NB4 (cell line): Measurements from ENCODE around the gene ITIH1.

Source experiments
- MYC ChIP-seq: IDR thresholded peaks from 2 replicates; pipeline ENCODE4 v1.6.1; 2011; ENCODE audit warnings: low read depth, low read length
- POLR2A ChIP-seq: IDR thresholded peaks from 2 replicates; pipeline ENCODE4 v1.6.1; 2011; ENCODE audit warnings: mild to moderate bottlenecking; ENCODE audit not compliant: insufficient read length; ENCODE audit errors: extremely low read depth
- TF ChIP-seq, protein P1 (sequence below): IDR thresholded peaks from one replicate; pipeline ENCODE4 v1.5.1; 2012; ENCODE audit warnings: low read depth, low read length
- TF ChIP-seq, protein P2 (sequence below): IDR thresholded peaks from 2 replicates; pipeline ENCODE4 v1.6.1; 2011; ENCODE audit warnings: low read depth, low read length

DNA sequence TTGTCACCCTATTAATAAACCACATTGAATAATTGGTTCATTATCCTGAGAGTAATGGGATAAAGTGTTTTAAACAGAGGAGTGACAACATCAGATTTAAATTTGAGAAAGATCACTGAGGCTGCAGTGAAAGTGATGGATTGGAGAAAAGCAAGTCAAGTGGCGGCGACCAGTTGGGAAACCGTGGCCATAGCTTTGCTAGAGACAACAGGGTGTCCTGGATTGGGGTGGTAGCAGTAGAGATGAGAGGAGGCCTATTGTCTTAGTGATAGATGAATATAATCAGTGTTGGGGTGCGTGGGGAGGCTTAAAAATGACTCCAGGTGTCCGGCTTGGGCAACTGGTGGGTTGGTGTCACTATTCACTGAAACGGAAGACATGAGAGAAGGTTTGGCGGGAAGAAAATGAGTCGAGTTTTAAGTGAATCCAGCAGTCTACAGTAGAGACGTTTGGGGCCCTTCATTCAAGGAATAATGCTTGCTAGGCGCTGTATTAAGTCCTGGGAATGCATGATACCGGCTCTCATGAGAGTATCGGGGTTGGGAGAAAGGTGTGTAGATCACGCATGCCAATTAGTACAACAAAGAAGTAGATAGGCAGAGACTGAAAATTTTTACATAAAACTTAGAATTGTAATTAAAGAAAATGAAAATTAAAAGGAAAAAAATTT lies 7.5 kb upstream of the ITIH1 start:
- TF ChIP-seq, protein P1, sequence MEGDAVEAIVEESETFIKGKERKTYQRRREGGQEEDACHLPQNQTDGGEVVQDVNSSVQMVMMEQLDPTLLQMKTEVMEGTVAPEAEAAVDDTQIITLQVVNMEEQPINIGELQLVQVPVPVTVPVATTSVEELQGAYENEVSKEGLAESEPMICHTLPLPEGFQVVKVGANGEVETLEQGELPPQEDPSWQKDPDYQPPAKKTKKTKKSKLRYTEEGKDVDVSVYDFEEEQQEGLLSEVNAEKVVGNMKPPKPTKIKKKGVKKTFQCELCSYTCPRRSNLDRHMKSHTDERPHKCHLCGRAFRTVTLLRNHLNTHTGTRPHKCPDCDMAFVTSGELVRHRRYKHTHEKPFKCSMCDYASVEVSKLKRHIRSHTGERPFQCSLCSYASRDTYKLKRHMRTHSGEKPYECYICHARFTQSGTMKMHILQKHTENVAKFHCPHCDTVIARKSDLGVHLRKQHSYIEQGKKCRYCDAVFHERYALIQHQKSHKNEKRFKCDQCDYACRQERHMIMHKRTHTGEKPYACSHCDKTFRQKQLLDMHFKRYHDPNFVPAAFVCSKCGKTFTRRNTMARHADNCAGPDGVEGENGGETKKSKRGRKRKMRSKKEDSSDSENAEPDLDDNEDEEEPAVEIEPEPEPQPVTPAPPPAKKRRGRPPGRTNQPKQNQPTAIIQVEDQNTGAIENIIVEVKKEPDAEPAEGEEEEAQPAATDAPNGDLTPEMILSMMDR = no peak
- TF ChIP-seq POLR2A (no peak), MYC (no peak)
- TF ChIP-seq, protein P2, sequence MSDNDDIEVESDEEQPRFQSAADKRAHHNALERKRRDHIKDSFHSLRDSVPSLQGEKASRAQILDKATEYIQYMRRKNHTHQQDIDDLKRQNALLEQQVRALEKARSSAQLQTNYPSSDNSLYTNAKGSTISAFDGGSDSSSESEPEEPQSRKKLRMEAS = no peak
